ENCODE results near the gene RPS6KA2.
"Not testable (repeated sequence)": the region's sequence is repeated elsewhere in the genome, so short reads cannot be mapped to it uniquely, and the experiment has no call there.

RPS6KA2 gene

GRCh38 chr6:166589786-166590574 lies 37.1 kb downstream of the RPS6KA2 start:
- DNase-seq = no peak

- no peak for DNase-seq
Measured at GRCh38 chr6:166589337-166589731, 37.7 kb downstream of the RPS6KA2 start.

GRCh38 chr6:166588691-166589336 lies 38.2 kb downstream of the RPS6KA2 start:
- peak; percentile 53 to 62 for DNase-seq

GRCh38 chr6:166587631-166588413 lies 39.2 kb downstream of the RPS6KA2 start:
- DNase-seq = peak; percentile 26 to 34

- no peak for DNase-seq
Measured at GRCh38 chr6:166586424-166587156, 40.5 kb downstream of the RPS6KA2 start, which contains the start of gene RAMACL. Gene RAMACL, minus strand, starts transcription at chr6:166586678. Its CDS starts 201 bp downstream, at chr6:166586477.

GRCh38 chr6:166584853-166585429 lies 42.1 kb downstream of the RPS6KA2 start:
- DNase-seq = peak; percentile 58 to 62

- DNase-seq = peak; percentile 57 to 71
Measured at GRCh38 chr6:166584155-166584554, 42.9 kb downstream of the RPS6KA2 start.

- no peak for DNase-seq
Measured at GRCh38 chr6:166583230-166583965, 43.7 kb downstream of the RPS6KA2 start.

- DNase-seq = no peak
Measured at GRCh38 chr6:166582258-166582657, 44.8 kb downstream of the RPS6KA2 start.

- not testable (repeated sequence) for DNase-seq
Measured at GRCh38 chr6:166581801-166582200, 45.2 kb downstream of the RPS6KA2 start.

- no peak for DNase-seq
Measured at GRCh38 chr6:166581091-166581511, 46.0 kb downstream of the RPS6KA2 start.

- no peak for DNase-seq
Measured at GRCh38 chr6:166580076-166581050, 46.7 kb downstream of the RPS6KA2 start.

- DNase-seq = no peak
Measured at GRCh38 chr6:166579237-166579850, 47.7 kb downstream of the RPS6KA2 start.

- DNase-seq = no peak
Measured at GRCh38 chr6:166578536-166579236, 48.4 kb downstream of the RPS6KA2 start.

GRCh38 chr6:166575205-166575604 lies 51.8 kb downstream of the RPS6KA2 start:
- DNase-seq = no peak

- peak; percentile 56 to 60 for DNase-seq
Measured at GRCh38 chr6:166573511-166574216, 53.4 kb downstream of the RPS6KA2 start.

GRCh38 chr6:166572370-166573261 lies 54.4 kb downstream of the RPS6KA2 start:
- DNase-seq = peak in 1 of 2 donors; percentile 21
